ENCODE results near the gene TRIM54. TPM values are rescaled to one million over a fixed set of nuclear protein-coding genes. Genes with fewer than 3 reads are reported as not detected.
"Not testable (repeated sequence)": the region's sequence is repeated elsewhere in the genome, so short reads cannot be mapped to it uniquely, and the experiment has no call there.

The TRIM54 gene
- total RNA-seq, 1 donor from 2014 or later, result not detected

- TF ChIP-seq CTCF (IDR thresholded peaks at IDR 0.05) (no peak), EZH2phosphoT487 (IDR thresholded peaks at IDR 0.05) (peak; percentile 92), EZH2 (IDR thresholded peaks at IDR 0.05) (peak; percentile 82)
- peaks cover 10% of the 10 kb centered on the region for H4K20me1 ChIP-seq (ENCODE audit: low read depth)
- peak overlapping the region; percentile 96 for H2AFZ ChIP-seq (replicated peaks)
- no peaks in the 10 kb centered on the region for H3K36me3 ChIP-seq
- H3K79me2 ChIP-seq (ENCODE audit: low read depth), result no peaks in the 10 kb centered on the region
- peaks cover 27% of the 10 kb centered on the region for H3K4me1 Mint-ChIP-seq
- peak overlapping the region; percentile 58 for H3K4me3 ChIP-seq
- no peaks in the 10 kb centered on the region for H3K36me3 Mint-ChIP-seq
- H3K9ac ChIP-seq, result no peak overlapping the region
- H3K4me3 Mint-ChIP-seq, result peak overlapping the region; percentile 89
- H3F3A ChIP-seq (ENCODE audit: low read depth), result peaks cover 26% of the 10 kb centered on the region
- peaks cover 41% of the 10 kb centered on the region for H3K27me3 Mint-ChIP-seq (ENCODE audit: insufficient read depth, low read depth)
- peaks cover 8% of the 10 kb centered on the region for H3K4me1 ChIP-seq
- no peak overlapping the region for H3K27ac ChIP-seq
- peak overlapping the region; percentile 80 for H3K4me2 ChIP-seq
- H3K27me3 ChIP-seq, result peaks cover 83% of the 10 kb centered on the region
- H3K27ac Mint-ChIP-seq, result no peak overlapping the region
- no peaks in the 10 kb centered on the region for H3K9me3 ChIP-seq (ENCODE audit: low read depth)
- peak; percentile 58 for DNase-seq (ENCODE audit: low spot score)
- H3K9me3 Mint-ChIP-seq, result peaks cover 4% of the 10 kb centered on the region
Measured at GRCh38 chr2:27264253-27264752, 17.9 kb upstream of the TRIM54 start.

- peaks cover 39% of the 10 kb centered on the region for H3K27me3 Mint-ChIP-seq (ENCODE audit: insufficient read depth, low read depth)
- Histone ChIP-seq H4K20me1 (ENCODE audit: low read depth) (peaks cover 10% of the 10 kb centered on the region), H3K27ac (no peak overlapping the region), H3K9ac (no peak overlapping the region), H3F3A (ENCODE audit: low read depth) (peaks cover 26% of the 10 kb centered on the region), H3K4me3 (peak overlapping the region; percentile 58), H3K9me3 (ENCODE audit: low read depth) (no peaks in the 10 kb centered on the region), H3K4me2 (peak overlapping the region; percentile 80), H2AFZ (replicated peaks) (peak overlapping the region; percentile 96), H3K79me2 (ENCODE audit: low read depth) (no peaks in the 10 kb centered on the region), H3K36me3 (no peaks in the 10 kb centered on the region), H3K4me1 (peaks cover 8% of the 10 kb centered on the region), H3K27me3 (peaks cover 83% of the 10 kb centered on the region)
- H3K4me3 Mint-ChIP-seq, result peak overlapping the region; percentile 78
- TF ChIP-seq EZH2 (IDR thresholded peaks at IDR 0.05) (peak; percentile 78), CTCF (IDR thresholded peaks at IDR 0.05) (peak; percentile 78), EZH2phosphoT487 (IDR thresholded peaks at IDR 0.05) (peak; percentile 15)
- H3K36me3 Mint-ChIP-seq, result no peaks in the 10 kb centered on the region
- H3K4me1 Mint-ChIP-seq, result peaks cover 27% of the 10 kb centered on the region
- peaks cover 4% of the 10 kb centered on the region for H3K9me3 Mint-ChIP-seq
- no peak overlapping the region for H3K27ac Mint-ChIP-seq
- DNase-seq (ENCODE audit: low spot score), result peak; percentile 94
Measured at GRCh38 chr2:27264753-27265535, 17.3 kb upstream of the TRIM54 start.

GRCh38 chr2:27265536-27265870 lies 16.7 kb upstream of the TRIM54 start:
- Histone ChIP-seq H3F3A (ENCODE audit: low read depth) (peaks cover 26% of the 10 kb centered on the region), H3K9me3 (ENCODE audit: low read depth) (no peaks in the 10 kb centered on the region), H3K79me2 (ENCODE audit: low read depth) (no peaks in the 10 kb centered on the region), H3K27ac (no peak overlapping the region), H3K4me1 (peaks cover 8% of the 10 kb centered on the region), H3K27me3 (peaks cover 80% of the 10 kb centered on the region), H3K9ac (no peak overlapping the region), H3K36me3 (no peaks in the 10 kb centered on the region), H3K4me3 (peak overlapping the region; percentile 58), H4K20me1 (ENCODE audit: low read depth) (peaks cover 10% of the 10 kb centered on the region), H2AFZ (replicated peaks) (no peak overlapping the region), H3K4me2 (no peak overlapping the region)
- no peak for DNase-seq (ENCODE audit: low spot score)
- H3K27me3 Mint-ChIP-seq (ENCODE audit: insufficient read depth, low read depth), result peaks cover 33% of the 10 kb centered on the region
- H3K36me3 Mint-ChIP-seq, result no peaks in the 10 kb centered on the region
- no peak overlapping the region for H3K27ac Mint-ChIP-seq
- TF ChIP-seq EZH2 (IDR thresholded peaks at IDR 0.05), result no peak
- H3K4me1 Mint-ChIP-seq, result peaks cover 27% of the 10 kb centered on the region
- peak overlapping the region; percentile 40 for H3K4me3 Mint-ChIP-seq
- peaks cover 4% of the 10 kb centered on the region for H3K9me3 Mint-ChIP-seq

GRCh38 chr2:27268296-27268695 lies 13.9 kb upstream of the TRIM54 start:
- H3K79me2 ChIP-seq (ENCODE audit: low read depth); H3K36me3 Mint-ChIP-seq; H3K27ac ChIP-seq; H3K27ac Mint-ChIP-seq; H3K4me3 ChIP-seq; H3K4me3 Mint-ChIP-seq; H4K20me1 ChIP-seq (ENCODE audit: low read depth); H2AFZ ChIP-seq (replicated peaks); H3K9me3 Mint-ChIP-seq; H3K9me3 ChIP-seq (ENCODE audit: low read depth); DNase-seq (ENCODE audit: low spot score); H3K4me2 ChIP-seq; H3K9ac ChIP-seq; H3K36me3 ChIP-seq; H3K4me1 ChIP-seq: not testable (repeated sequence)
- Mint-ChIP-seq H3K27me3 (ENCODE audit: insufficient read depth, low read depth) (peaks cover 19% of the 10 kb centered on the region), H3K4me1 (peaks cover 14% of the 10 kb centered on the region)
- Histone ChIP-seq H3F3A (ENCODE audit: low read depth) (peaks cover 25% of the 10 kb centered on the region), H3K27me3 (peaks cover 52% of the 10 kb centered on the region)

All from neural progenitor cell (in vitro differentiated cells).